ENCODE measurements around the gene RRM2.

RRM2 gene

DNA sequence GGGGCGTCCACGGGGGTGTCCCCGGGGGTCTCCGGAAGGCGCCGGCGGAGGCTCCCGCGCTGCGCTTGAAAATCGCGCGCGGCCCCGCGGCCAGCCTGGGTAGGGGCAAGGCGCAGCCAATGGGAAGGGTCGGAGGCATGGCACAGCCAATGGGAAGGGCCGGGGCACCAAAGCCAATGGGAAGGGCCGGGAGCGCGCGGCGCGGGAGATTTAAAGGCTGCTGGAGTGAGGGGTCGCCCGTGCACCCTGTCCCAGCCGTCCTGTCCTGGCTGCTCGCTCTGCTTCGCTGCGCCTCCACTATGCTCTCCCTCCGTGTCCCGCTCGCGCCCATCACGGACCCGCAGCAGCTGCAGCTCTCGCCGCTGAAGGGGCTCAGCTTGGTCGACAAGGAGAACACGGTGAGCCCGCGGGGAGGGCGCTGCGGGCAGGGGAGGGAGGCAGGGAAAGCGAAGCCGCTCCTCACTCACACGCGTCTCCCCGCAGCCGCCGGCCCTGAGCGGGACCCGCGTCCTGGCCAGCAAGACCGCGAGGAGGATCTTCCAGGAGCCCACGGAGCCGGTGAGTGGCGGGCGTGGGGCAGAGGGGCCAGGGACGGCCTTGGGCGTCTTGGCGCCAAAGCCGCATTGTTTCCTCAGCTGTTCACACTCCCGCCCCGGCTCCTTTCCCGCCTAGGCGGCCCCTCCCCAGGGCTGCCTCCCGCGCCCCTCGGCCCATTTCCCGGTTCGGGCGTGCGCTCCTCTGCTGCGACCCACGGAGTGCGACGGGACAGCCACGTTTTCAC, at the start of gene RRM2:
Gene RRM2 (plus strand): TSS at position 240 of the 781 bp plus-strand sequence. CDS start 60 bp downstream, at position 300.
- Histone ChIP-seq H3K4me3 (ENCODE audit: low read depth, low read length) (peak within 1 kb of the TSS; percentile 78), H3K36me3 (ENCODE audit: control insufficient read depth, insufficient read depth, low read length) (peaks cover 11% of the 10 kb centered on the region), H3K4me1 (ENCODE audit: control insufficient read depth, insufficient read depth, low read length) (no peaks in the 10 kb centered on the region), H3K9ac (ENCODE audit: low read depth, low read length) (peak within 1 kb of the TSS; percentile 86), H3K9me3 (ENCODE audit: control insufficient read depth, insufficient read depth, low read length) (no peaks in the 10 kb centered on the region), H3K27me3 (ENCODE audit: control insufficient read depth, insufficient read depth, low read length) (no peaks in the 10 kb centered on the region)

DNA sequence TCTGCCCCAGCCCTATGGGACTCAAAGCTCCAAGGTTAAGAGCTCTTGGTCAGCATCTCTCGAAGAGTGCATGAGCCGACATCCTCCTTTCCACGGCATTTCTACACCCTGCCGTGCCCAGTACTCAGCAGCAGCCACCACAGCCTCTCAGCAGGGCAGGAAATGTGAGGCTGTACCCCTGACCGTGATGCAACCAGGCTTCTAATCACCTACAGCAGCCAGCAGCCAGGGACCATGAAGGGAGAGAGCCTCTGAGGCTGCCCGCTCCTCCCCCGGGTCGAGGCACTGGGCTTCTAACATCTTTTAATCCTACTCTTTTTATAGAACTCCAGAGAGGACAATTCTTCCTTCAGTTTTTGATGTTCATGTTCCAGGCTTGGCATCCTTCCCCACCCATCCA, 48.8 kb upstream of the RRM2 start:
- Histone ChIP-seq H3K9ac (ENCODE audit: low read depth, low read length) (no peak overlapping the region), H3K9me3 (ENCODE audit: control insufficient read depth, insufficient read depth, low read length) (no peaks in the 10 kb centered on the region), H3K27me3 (ENCODE audit: control insufficient read depth, insufficient read depth, low read length) (peaks cover 15% of the 10 kb centered on the region), H3K4me1 (ENCODE audit: control insufficient read depth, insufficient read depth, low read length) (peaks cover 2% of the 10 kb centered on the region), H3K4me3 (ENCODE audit: low read depth, low read length) (no peak overlapping the region), H3K36me3 (ENCODE audit: control insufficient read depth, insufficient read depth, low read length) (no peaks in the 10 kb centered on the region)

DNA sequence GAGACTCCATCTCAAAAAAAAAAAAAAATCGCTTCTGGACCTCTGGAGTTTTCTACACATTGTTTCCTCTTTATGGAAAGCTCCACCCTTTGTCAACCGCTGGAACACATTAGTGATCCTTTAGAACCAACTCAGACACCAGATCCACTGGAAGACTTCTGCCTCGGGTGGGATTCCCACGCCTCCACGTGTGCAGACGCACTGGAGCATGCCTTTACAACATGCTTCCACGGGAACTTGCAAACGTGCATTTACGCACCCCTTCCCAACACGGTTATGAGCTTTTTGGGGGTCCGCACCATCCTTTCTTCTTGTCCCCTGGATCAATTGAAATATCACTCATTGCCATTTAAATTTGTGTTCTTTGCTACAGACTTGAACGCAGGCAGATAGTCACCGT, 47.4 kb upstream of the RRM2 start:
- no peak overlapping the region for H3K9ac ChIP-seq (ENCODE audit: low read depth, low read length)
- no peaks in the 10 kb centered on the region for H3K9me3 ChIP-seq (ENCODE audit: control insufficient read depth, insufficient read depth, low read length)
- peaks cover 4% of the 10 kb centered on the region for H3K4me1 ChIP-seq (ENCODE audit: control insufficient read depth, insufficient read depth, low read length)
- H3K36me3 ChIP-seq (ENCODE audit: control insufficient read depth, insufficient read depth, low read length) = no peaks in the 10 kb centered on the region
- no peak overlapping the region for H3K4me3 ChIP-seq (ENCODE audit: low read depth, low read length)
- H3K27me3 ChIP-seq (ENCODE audit: control insufficient read depth, insufficient read depth, low read length) = peaks cover 21% of the 10 kb centered on the region

DNA sequence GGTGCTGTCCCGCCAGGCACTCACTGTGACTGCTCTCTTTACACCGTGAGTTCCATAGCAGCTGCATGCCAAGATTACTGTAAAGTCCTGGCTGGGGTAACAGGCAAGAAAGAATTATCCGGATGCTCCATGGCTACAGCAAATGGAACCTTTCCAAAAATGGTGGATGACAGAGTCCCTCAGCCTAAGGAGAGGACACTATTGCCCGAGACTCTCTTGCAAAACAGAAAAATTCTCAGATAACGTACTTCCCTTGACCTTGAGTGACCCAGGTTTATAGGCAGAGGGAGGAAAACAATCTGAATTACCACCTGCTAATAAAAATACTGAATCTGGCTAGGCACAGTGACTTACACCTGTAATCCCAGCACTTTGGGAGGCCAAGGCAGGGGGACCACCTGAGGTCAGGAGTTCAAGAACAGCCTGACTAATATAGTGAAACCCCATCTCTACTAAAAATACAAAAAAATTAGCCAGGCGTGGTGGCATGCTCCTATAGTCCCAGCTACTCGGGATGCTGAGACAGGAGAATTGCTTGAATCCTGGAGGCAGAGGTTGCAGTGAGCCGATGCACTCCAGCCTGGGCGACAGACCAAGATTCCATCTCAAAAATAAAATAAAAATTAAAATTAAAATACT, 46.8 kb upstream of the RRM2 start:
- Histone ChIP-seq H3K4me1 (ENCODE audit: control insufficient read depth, insufficient read depth, low read length) (peaks cover 4% of the 10 kb centered on the region), H3K9ac (ENCODE audit: low read depth, low read length) (no peak overlapping the region), H3K4me3 (ENCODE audit: low read depth, low read length) (no peak overlapping the region), H3K27me3 (ENCODE audit: control insufficient read depth, insufficient read depth, low read length) (peaks cover 22% of the 10 kb centered on the region), H3K36me3 (ENCODE audit: control insufficient read depth, insufficient read depth, low read length) (no peaks in the 10 kb centered on the region), H3K9me3 (ENCODE audit: control insufficient read depth, insufficient read depth, low read length) (no peaks in the 10 kb centered on the region)

DNA sequence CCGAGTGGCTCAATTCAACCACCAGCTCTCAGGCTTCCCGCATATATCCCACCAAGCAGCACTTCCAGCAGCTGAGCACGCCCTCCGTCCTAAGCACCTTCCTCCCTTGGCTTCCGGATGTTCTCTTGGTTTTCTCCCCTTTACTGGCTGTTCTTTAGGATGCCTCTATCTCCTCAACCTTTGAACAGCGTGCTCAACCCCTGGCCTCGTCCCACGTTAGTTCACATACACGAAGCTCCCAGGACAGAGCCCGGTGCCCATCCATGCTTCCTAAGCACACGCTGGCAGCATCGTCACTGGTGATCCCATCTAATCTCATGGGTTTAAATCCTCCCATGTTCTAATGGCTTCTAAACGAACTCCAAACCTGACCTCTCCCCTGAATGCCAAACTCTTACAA, 46.0 kb upstream of the RRM2 start:
- no peaks in the 10 kb centered on the region for H3K9me3 ChIP-seq (ENCODE audit: control insufficient read depth, insufficient read depth, low read length)
- H3K27me3 ChIP-seq (ENCODE audit: control insufficient read depth, insufficient read depth, low read length) = peaks cover 28% of the 10 kb centered on the region
- H3K4me1 ChIP-seq (ENCODE audit: control insufficient read depth, insufficient read depth, low read length) = peaks cover 7% of the 10 kb centered on the region
- H3K36me3 ChIP-seq (ENCODE audit: control insufficient read depth, insufficient read depth, low read length) = no peaks in the 10 kb centered on the region
- no peak overlapping the region for H3K4me3 ChIP-seq (ENCODE audit: low read depth, low read length)
- H3K9ac ChIP-seq (ENCODE audit: low read depth, low read length) = no peak overlapping the region

DNA sequence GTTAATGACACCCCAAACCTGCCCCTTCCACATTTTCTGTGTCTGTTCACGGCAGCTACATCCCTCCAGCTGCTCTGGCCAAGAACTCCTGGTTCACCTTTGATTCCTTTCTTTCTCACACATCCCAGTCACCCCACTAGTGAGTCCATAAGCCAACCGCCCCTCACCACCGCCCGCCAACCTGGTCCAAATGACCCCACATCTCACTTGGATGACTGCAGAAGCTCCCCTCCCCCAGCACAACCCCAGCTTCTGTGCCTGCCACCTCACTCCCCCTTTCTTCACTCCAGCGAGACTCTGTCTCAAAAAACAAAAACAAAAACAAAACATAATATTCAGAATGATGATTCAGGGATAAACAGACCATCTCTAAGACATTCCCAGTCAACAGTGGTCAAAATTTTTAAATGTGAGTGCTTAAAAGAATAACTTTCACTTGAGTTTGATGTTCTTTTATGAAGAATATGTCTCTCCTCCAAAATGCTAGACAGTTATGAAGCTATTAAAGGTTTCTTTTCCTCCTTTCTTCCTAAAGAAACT, 45.5 kb upstream of the RRM2 start:
- Histone ChIP-seq H3K4me3 (ENCODE audit: low read depth, low read length) (no peak overlapping the region), H3K27me3 (ENCODE audit: control insufficient read depth, insufficient read depth, low read length) (peaks cover 28% of the 10 kb centered on the region), H3K4me1 (ENCODE audit: control insufficient read depth, insufficient read depth, low read length) (peaks cover 7% of the 10 kb centered on the region), H3K9me3 (ENCODE audit: control insufficient read depth, insufficient read depth, low read length) (no peaks in the 10 kb centered on the region), H3K9ac (ENCODE audit: low read depth, low read length) (no peak overlapping the region), H3K36me3 (ENCODE audit: control insufficient read depth, insufficient read depth, low read length) (no peaks in the 10 kb centered on the region)

DNA sequence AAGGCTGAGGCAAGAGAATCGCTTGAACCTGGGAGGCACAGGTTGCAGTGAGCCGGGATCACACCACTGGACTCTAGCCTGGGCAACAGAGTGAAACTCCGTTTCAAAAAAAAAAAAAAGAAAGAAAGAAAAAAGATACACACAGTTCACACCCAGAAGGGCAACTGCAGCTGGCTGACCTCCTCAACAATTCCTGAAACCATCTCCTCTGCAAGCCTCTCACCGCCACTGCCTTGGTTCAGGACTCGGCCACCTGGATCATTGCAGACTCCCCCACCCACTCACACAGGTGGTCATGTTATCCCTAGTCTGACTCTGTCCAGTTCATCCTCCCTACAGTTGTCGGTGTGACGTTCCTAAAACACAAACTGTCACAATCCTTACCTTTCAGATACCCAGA, 44.5 kb upstream of the RRM2 start:
- Histone ChIP-seq H3K27me3 (ENCODE audit: control insufficient read depth, insufficient read depth, low read length) (peaks cover 28% of the 10 kb centered on the region), H3K4me1 (ENCODE audit: control insufficient read depth, insufficient read depth, low read length) (peaks cover 7% of the 10 kb centered on the region), H3K36me3 (ENCODE audit: control insufficient read depth, insufficient read depth, low read length) (no peaks in the 10 kb centered on the region), H3K4me3 (ENCODE audit: low read depth, low read length) (no peak overlapping the region), H3K9ac (ENCODE audit: low read depth, low read length) (no peak overlapping the region), H3K9me3 (ENCODE audit: control insufficient read depth, insufficient read depth, low read length) (no peaks in the 10 kb centered on the region)

DNA sequence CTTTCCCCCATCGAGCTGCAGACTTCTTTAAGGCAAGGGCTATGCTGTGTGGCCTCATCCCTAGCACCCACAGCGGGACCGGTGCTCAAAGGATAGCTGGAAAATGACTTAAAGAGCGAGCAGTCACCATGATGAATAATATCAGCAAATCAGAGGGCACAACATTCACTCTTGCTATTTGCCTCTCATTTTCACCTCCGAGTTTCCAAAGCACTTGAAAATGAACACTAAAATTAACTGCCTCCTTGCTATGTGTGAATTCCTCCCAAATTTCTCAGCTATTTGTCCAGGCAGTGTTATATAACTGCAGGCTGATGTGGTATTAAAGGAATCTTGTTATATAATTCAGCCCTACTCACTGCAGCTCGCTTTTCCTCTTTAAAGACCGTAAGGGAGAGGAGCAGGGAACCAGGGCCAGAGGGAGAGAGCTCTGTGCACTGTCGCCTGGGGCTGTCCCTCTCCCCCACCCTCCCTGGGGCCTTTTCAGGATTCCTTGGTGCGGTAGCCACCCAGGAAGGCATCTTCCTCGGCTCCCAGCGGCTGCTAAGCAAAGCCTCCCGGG, 43.8 kb upstream of the RRM2 start:
- Histone ChIP-seq H3K9me3 (ENCODE audit: control insufficient read depth, insufficient read depth, low read length) (no peaks in the 10 kb centered on the region), H3K36me3 (ENCODE audit: control insufficient read depth, insufficient read depth, low read length) (no peaks in the 10 kb centered on the region), H3K27me3 (ENCODE audit: control insufficient read depth, insufficient read depth, low read length) (peaks cover 28% of the 10 kb centered on the region), H3K4me3 (ENCODE audit: low read depth, low read length) (peak overlapping the region; percentile 30), H3K4me1 (ENCODE audit: control insufficient read depth, insufficient read depth, low read length) (peaks cover 7% of the 10 kb centered on the region), H3K9ac (ENCODE audit: low read depth, low read length) (no peak overlapping the region)

DNA sequence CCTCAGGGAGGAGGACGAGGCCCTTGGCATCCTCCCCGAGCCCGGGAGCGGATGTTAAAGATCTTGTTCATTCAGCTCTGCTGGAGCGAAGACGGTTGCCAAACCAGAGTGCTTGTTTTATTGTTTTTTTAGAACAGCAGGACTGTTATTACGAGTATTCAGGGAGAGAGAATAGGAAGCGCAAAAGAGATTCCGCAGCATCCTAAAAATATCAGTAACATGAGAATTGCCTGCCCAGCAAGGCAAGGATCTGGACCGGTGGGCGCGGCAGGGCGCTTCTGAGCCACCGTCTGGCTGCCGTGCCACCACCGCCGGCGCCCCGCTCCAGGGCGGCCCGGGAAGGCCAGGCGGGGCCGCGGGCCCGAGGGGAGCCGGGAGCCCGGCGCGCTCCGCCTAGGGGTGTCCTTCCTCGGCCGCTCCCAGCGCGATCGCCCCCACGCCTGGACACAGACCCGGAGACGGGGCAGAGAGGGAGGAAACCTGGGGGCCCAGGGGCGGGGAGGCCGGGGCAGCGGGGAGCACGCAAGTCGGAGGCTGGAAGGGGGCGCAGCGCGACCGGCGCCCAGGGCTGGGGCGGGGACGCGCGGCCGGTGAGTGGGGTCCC, 43.2 kb upstream of the RRM2 start:
- Histone ChIP-seq H3K9ac (ENCODE audit: low read depth, low read length) (no peak overlapping the region), H3K4me3 (ENCODE audit: low read depth, low read length) (peak overlapping the region; percentile 30), H3K4me1 (ENCODE audit: control insufficient read depth, insufficient read depth, low read length) (peaks cover 7% of the 10 kb centered on the region), H3K27me3 (ENCODE audit: control insufficient read depth, insufficient read depth, low read length) (peaks cover 28% of the 10 kb centered on the region), H3K36me3 (ENCODE audit: control insufficient read depth, insufficient read depth, low read length) (no peaks in the 10 kb centered on the region), H3K9me3 (ENCODE audit: control insufficient read depth, insufficient read depth, low read length) (no peaks in the 10 kb centered on the region)

DNA sequence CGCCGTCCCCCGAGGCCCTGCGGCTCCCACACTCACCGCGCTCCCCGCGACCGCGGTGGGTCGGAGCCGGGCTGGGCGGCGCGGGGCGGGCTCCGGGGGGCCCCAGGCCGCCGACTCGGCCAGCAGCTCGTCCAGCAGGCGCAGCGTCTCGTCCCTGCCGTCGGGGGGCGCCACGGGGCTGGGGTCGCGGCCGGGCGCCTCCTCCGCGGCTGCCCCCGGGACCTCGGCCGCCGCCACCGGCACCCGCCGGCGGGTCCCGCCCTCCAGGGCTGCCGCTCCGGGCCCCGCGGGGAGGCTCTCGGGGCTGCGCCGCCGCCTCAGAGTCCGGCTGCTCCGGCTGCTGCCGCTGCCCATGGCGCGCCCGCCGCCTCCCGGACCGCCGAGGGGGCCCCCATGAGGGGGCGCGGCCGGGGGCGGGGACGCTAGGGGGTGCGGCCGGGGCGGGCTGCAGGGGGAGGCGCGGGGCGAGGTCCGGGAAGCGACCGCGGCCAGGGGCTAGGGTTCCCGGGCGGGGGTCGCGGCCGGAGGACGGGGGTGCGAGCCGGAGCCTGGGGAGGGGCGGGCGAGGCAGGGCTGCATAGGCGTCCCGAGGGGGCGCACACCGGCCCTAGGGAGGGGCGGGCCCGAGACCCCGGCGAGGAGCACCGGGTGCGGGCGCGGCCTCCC, 42.5 kb upstream of the RRM2 start, which contains the start of gene CYS1:
Gene CYS1 (minus strand): TSS at position 542 of the 666 bp plus-strand sequence. CDS start 188 bp downstream, at position 354.
- Histone ChIP-seq H3K4me3 (ENCODE audit: low read depth, low read length) (peak within 1 kb of the TSS; percentile 48), H3K9ac (ENCODE audit: low read depth, low read length) (no peak within 1 kb of the TSS), H3K27me3 (ENCODE audit: control insufficient read depth, insufficient read depth, low read length) (peaks cover 28% of the 10 kb centered on the region), H3K9me3 (ENCODE audit: control insufficient read depth, insufficient read depth, low read length) (no peaks in the 10 kb centered on the region), H3K36me3 (ENCODE audit: control insufficient read depth, insufficient read depth, low read length) (no peaks in the 10 kb centered on the region), H3K4me1 (ENCODE audit: control insufficient read depth, insufficient read depth, low read length) (peaks cover 7% of the 10 kb centered on the region)
